GM18951 (cell line): ENCODE data around the gene OPHN1.

Source experiments
- POLR2A ChIP-seq: IDR thresholded peaks from 4 replicates; pipeline ENCODE4 v1.6.1; 2011; ENCODE audit warnings: mild to moderate bottlenecking; ENCODE audit not compliant: insufficient read length, insufficient read depth; ENCODE audit errors: extremely low read depth
- in situ Hi-C: fragments of 300-500 bp; cut with MboI; formaldehyde crosslinking; loops from one replicate; pipeline ENCODE4 v1.12.0; 2022; ENCODE audit warnings: low sequenced_read_pairs, mixed read lengths, inconsistent platforms; ENCODE audit not compliant: unreplicated experiment

The OPHN1 gene

GRCh38 chrX:68433155-68433980 lies at the start of gene OPHN1:
OPHN1 (minus strand) TSS chrX:68433495; CDS start chrX:68433020, 475 bp downstream.
- in situ Hi-C loops, result no loop called here

GRCh38 chrX:68480969-68481368 lies 47.7 kb upstream of the OPHN1 start:
- in situ Hi-C loops, result no loop called here

More at GRCh38 chrX:68433155-68433980, at the start of gene OPHN1:
- TF ChIP-seq POLR2A, result no peak

GRCh38 chrX:68464796-68465195 lies 31.5 kb upstream of the OPHN1 start:
- no peak for TF ChIP-seq POLR2A
- in situ Hi-C loops, result loop anchor here (10.0 kb wide), 1 partner anchor 270 kb away; no protein-coding TSS in a partner anchor

More at GRCh38 chrX:68480969-68481368, 47.7 kb upstream of the OPHN1 start:
- TF ChIP-seq POLR2A, result no peak

GRCh38 chrX:68463880-68464279 lies 30.6 kb upstream of the OPHN1 start:
- in situ Hi-C loops, result loop anchor here (10.0 kb wide), 1 partner anchor 269 kb away; no protein-coding TSS in a partner anchor
- no peak for TF ChIP-seq POLR2A

- in situ Hi-C loops, result loop anchor here (10.0 kb wide), 1 partner anchor 268 kb away; no protein-coding TSS in a partner anchor
- TF ChIP-seq POLR2A, result no peak
These were observed 29.4 kb upstream of the OPHN1 start for GRCh38 chrX:68462653-68463052.

GRCh38 chrX:68462197-68462596 lies 28.9 kb upstream of the OPHN1 start:
- no peak for TF ChIP-seq POLR2A
- in situ Hi-C loops, result loop anchor here (10.0 kb wide), 1 partner anchor 267 kb away; no protein-coding TSS in a partner anchor

GRCh38 chrX:68461576-68461975 lies 28.3 kb upstream of the OPHN1 start:
- in situ Hi-C loops, result loop anchor here (10.0 kb wide), 1 partner anchor 267 kb away; no protein-coding TSS in a partner anchor
- TF ChIP-seq POLR2A, result no peak

GRCh38 chrX:68461093-68461492 lies 27.8 kb upstream of the OPHN1 start:
- in situ Hi-C loops, result loop anchor here (10.0 kb wide), 1 partner anchor 266 kb away; no protein-coding TSS in a partner anchor

GRCh38 chrX:68455151-68455510 lies 21.8 kb upstream of the OPHN1 start:
- in situ Hi-C loops, result no loop called here
- no peak for TF ChIP-seq POLR2A

More at GRCh38 chrX:68461093-68461492, 27.8 kb upstream of the OPHN1 start:
- no peak for TF ChIP-seq POLR2A

- in situ Hi-C loops, result no loop called here
These were observed 21.3 kb upstream of the OPHN1 start for GRCh38 chrX:68454476-68455150.

GRCh38 chrX:68451720-68452119 lies 18.4 kb upstream of the OPHN1 start:
- in situ Hi-C loops, result no loop called here

More at GRCh38 chrX:68454476-68455150, 21.3 kb upstream of the OPHN1 start:
- TF ChIP-seq POLR2A, result no peak

GRCh38 chrX:68443155-68443868 lies 10.0 kb upstream of the OPHN1 start:
- in situ Hi-C loops, result no loop called here
- TF ChIP-seq POLR2A, result no peak

More at GRCh38 chrX:68451720-68452119, 18.4 kb upstream of the OPHN1 start:
- no peak for TF ChIP-seq POLR2A

GRCh38 chrX:68440940-68441339 lies 7.6 kb upstream of the OPHN1 start:
- in situ Hi-C loops, result no loop called here
- no peak for TF ChIP-seq POLR2A
